Measurements from ENCODE around the gene TDRD10. TPM values are rescaled to one million over a fixed set of nuclear protein-coding genes. Genes with fewer than 3 reads are reported as not detected.
A peak's percentile ranks its signal among the peaks of the same experiment; 100 is the strongest.

TDRD10 gene
- total and polyA plus RNA-seq, 2 of the 8 experiments (the other 6 are each of a cell fraction or from before 2014, with no cell fraction given), result 0.15 to 0.27 TPM

DNA sequence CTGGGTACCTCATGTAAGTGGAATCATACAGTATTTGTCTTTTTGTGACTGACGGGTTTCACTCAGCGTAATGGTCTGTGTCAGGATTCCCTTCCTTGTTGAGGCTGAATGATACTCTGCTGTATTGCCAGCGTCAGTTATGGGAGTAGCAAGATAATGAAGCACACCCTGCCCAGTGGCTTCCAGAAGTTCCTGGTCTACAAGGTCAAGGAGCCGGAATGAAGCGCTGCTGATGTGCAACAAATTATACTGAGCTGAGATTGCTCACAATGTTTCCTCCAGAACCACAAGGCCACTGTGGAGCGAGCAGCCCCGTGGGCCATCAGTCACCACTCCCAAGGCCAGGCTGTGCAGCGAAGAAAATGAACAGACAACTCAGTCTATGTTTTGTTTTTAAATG is 24.0 kb upstream of the TDRD10 start:
- Histone ChIP-seq H3K4me2 (ENCODE audit: insufficient read depth in 1 of 2, low read depth in 2 of 2, low read length in 2 of 2) (no peak overlapping the region), H2AFZ (ENCODE audit: low read length) (0 out of 2 replicates have a peak overlapping the region, but pooled peaks have one; percentile 17), H4K5ac (ENCODE audit: insufficient read length, low read depth, low read length) (no peak overlapping the region), H3K9ac (replicated peaks in 1 of 4; ENCODE audit: extremely low read depth in 1 of 4, low read depth in 3 of 4, low read length in 3 of 4) (no peak overlapping the region), H4K91ac (replicated peaks; ENCODE audit: insufficient read length, low read length) (no peak overlapping the region), H2BK120ac (replicated peaks; ENCODE audit: low read depth, low read length) (no peak overlapping the region), H3K18ac (ENCODE audit: extremely low read depth, low read length) (no peak overlapping the region), H3K79me1 (ENCODE audit: low read depth, low read length) (no peaks in the 10 kb centered on the region), H3K23me2 (ENCODE audit: low read depth, low read length) (no peaks in the 10 kb centered on the region), H3K23ac (ENCODE audit: insufficient read length) (no peak overlapping the region), H3K14ac (ENCODE audit: insufficient read length) (no peak overlapping the region), H2BK15ac (ENCODE audit: low read length) (no peak overlapping the region), H2BK5ac (ENCODE audit: low read depth, low read length) (no peak overlapping the region), H2BK12ac (ENCODE audit: low read depth, low read length) (no peak overlapping the region; the same call in 1 of the 2 replicates), H4K8ac (ENCODE audit: extremely low read depth, insufficient read depth, low read length) (no peak overlapping the region), H3K79me2 (ENCODE audit: control insufficient read depth in 1 of 2, insufficient read depth in 2 of 2, low read length in 2 of 2) (no peaks in the 10 kb centered on the region), H2AK5ac (ENCODE audit: low read depth, low read length) (no peak overlapping the region), H4K20me1 (replicated peaks in 1 of 2; ENCODE audit: control insufficient read depth in 1 of 2, insufficient read depth in 2 of 2, low read length in 2 of 2) (no peaks in the 10 kb centered on the region), H3K27me3 (replicated peaks in 1 of 4; ENCODE audit: control insufficient read depth in 3 of 4, extremely low read depth in 1 of 4, insufficient read depth in 3 of 4, low read length in 3 of 4) (no peaks in the 10 kb centered on the region), H3K27ac (ENCODE audit: low read depth, low read length) (no peak overlapping the region), H3K4me3 (ENCODE audit: extremely low read depth in 1 of 4, insufficient read depth in 2 of 4, low read depth in 3 of 4, low read length in 4 of 4) (no peak overlapping the region), H3K56ac (replicated peaks; ENCODE audit: insufficient read length, low read depth, low read length) (no peak overlapping the region), H3K4me1 (replicated peaks in 1 of 4; ENCODE audit: control insufficient read depth in 3 of 4, insufficient read depth in 4 of 4, low read length in 3 of 4) (no peaks in the 10 kb centered on the region; a peak in 1 of 7 replicates), H3K36me3 (ENCODE audit: control insufficient read depth in 2 of 4, insufficient read depth in 4 of 4, low read length in 3 of 4) (no peaks in the 10 kb centered on the region), H3K9me3 (ENCODE audit: insufficient read depth in 2 of 2, low read depth in 1 of 2, low read length in 1 of 2) (no peaks in the 10 kb centered on the region), H3K4ac (replicated peaks; ENCODE audit: insufficient read length, low read depth, low read length) (no peak overlapping the region), H2BK20ac (ENCODE audit: low read length) (no peak overlapping the region)
- WGBS, 2 experiments (ENCODE audit: extremely low coverage in 1 of 2, insufficient coverage in 1 of 2, insufficient read length in 1 of 2, insufficient replicate concordance in 2 of 2, low coverage in 1 of 2, low lambda C conversion rate in 2 of 2, missing lambda C conversion rate in 1 of 2), result 85% methylated on average over 8 of the region's 8 CpGs; no CpG with 5 or more reads in 1 of the 2 experiments
- DNase-seq (ENCODE audit: low read depth in 1 of 2, low spot score in 2 of 2), result no peak
- CTCF ChIA-PET (ENCODE audit: partially characterized antibody), result interaction anchor here (7.5 kb wide), 1 partner anchor 69 kb away, joined by 117 read pairs; no protein-coding TSS in a partner anchor
- POLR2A ChIA-PET (ENCODE audit: partially characterized antibody), result interaction anchor here (0.6 kb wide), 1 partner anchor 264 kb away, joined by 3 read pairs; no protein-coding TSS in a partner anchor
- no peak for FAIRE-seq
- TF ChIP-seq NRF1 (IDR thresholded peaks at IDR 0.05; ENCODE audit: low read depth, low read length) (no peak), RAD21 (IDR thresholded peaks at IDR 0.05 in 1 of 2, conservative IDR thresholded peaks at IDR 0.05 in 1 of 2; ENCODE audit: low read depth in 2 of 2, low read length in 2 of 2) (no peak)
- TF ChIP-seq, protein P1, sequence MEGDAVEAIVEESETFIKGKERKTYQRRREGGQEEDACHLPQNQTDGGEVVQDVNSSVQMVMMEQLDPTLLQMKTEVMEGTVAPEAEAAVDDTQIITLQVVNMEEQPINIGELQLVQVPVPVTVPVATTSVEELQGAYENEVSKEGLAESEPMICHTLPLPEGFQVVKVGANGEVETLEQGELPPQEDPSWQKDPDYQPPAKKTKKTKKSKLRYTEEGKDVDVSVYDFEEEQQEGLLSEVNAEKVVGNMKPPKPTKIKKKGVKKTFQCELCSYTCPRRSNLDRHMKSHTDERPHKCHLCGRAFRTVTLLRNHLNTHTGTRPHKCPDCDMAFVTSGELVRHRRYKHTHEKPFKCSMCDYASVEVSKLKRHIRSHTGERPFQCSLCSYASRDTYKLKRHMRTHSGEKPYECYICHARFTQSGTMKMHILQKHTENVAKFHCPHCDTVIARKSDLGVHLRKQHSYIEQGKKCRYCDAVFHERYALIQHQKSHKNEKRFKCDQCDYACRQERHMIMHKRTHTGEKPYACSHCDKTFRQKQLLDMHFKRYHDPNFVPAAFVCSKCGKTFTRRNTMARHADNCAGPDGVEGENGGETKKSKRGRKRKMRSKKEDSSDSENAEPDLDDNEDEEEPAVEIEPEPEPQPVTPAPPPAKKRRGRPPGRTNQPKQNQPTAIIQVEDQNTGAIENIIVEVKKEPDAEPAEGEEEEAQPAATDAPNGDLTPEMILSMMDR (IDR thresholded peaks at IDR 0.05; ENCODE audit: control extremely low read depth in 1 of 3, insufficient read depth in 1 of 3, low read depth in 1 of 3, low read length in 3 of 3), result no peak

All from H1 (cell line).